ENCODE data around the gene COX7B2. TPM values are rescaled to one million over a fixed set of nuclear protein-coding genes. Genes with fewer than 3 reads are reported as not detected.
A peak's percentile ranks its signal among the peaks of the same experiment; 100 is the strongest.

Gene COX7B2
- total RNA-seq, 1 donor from 2014 or later, result not detected

DNA sequence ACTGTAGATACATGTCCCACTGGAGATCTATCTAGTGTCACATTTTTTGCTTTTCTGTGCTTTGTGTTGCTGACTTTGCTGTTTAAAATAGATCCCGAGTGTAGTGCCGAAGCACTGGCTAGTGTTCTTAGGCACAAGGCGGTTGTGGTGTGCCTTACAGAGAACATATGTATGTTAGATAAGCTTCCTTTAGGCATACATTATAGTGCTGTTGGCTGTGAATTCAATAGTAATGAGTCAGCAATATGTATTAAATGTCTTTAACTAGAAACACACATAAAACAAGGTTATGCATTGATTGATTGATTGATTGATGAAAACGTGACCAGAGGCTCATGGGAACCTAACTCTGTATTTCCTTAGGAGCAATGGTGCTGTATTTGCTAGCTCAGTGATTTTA, 56.2 kb downstream of the COX7B2 start:
- H3K4me3 Mint-ChIP-seq (ENCODE audit: low read depth), result no peak overlapping the region
- DNase-seq (ENCODE audit: low spot score, unreplicated experiment), result no peak
- no peaks in the 10 kb centered on the region for H3K36me3 Mint-ChIP-seq (ENCODE audit: insufficient read depth)
- no peaks in the 10 kb centered on the region for H3K27me3 Mint-ChIP-seq
- H3K4me1 Mint-ChIP-seq (ENCODE audit: low read depth), result peaks cover 9% of the 10 kb centered on the region
- H3K27ac Mint-ChIP-seq, result no peak overlapping the region
- TF ChIP-seq, protein P1, sequence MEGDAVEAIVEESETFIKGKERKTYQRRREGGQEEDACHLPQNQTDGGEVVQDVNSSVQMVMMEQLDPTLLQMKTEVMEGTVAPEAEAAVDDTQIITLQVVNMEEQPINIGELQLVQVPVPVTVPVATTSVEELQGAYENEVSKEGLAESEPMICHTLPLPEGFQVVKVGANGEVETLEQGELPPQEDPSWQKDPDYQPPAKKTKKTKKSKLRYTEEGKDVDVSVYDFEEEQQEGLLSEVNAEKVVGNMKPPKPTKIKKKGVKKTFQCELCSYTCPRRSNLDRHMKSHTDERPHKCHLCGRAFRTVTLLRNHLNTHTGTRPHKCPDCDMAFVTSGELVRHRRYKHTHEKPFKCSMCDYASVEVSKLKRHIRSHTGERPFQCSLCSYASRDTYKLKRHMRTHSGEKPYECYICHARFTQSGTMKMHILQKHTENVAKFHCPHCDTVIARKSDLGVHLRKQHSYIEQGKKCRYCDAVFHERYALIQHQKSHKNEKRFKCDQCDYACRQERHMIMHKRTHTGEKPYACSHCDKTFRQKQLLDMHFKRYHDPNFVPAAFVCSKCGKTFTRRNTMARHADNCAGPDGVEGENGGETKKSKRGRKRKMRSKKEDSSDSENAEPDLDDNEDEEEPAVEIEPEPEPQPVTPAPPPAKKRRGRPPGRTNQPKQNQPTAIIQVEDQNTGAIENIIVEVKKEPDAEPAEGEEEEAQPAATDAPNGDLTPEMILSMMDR (IDR thresholded peaks at IDR 0.05; ENCODE audit: unreplicated experiment), result no peak
- no peaks in the 10 kb centered on the region for H3K9me3 Mint-ChIP-seq (ENCODE audit: low read depth)

- Mint-ChIP-seq H3K27me3 (peaks cover 9% of the 10 kb centered on the region), H3K4me1 (ENCODE audit: low read depth) (peaks cover 9% of the 10 kb centered on the region), H3K4me3 (ENCODE audit: low read depth) (no peak overlapping the region), H3K27ac (no peak overlapping the region), H3K9me3 (ENCODE audit: low read depth) (no peaks in the 10 kb centered on the region), H3K36me3 (ENCODE audit: insufficient read depth) (no peaks in the 10 kb centered on the region)
- DNase-seq (ENCODE audit: low spot score, unreplicated experiment), result no peak
- TF ChIP-seq, protein P1 (IDR thresholded peaks at IDR 0.05; ENCODE audit: unreplicated experiment), result no peak
These were observed 59.0 kb downstream of the COX7B2 start for GRCh38 chr4:46850026-46850425.

DNA sequence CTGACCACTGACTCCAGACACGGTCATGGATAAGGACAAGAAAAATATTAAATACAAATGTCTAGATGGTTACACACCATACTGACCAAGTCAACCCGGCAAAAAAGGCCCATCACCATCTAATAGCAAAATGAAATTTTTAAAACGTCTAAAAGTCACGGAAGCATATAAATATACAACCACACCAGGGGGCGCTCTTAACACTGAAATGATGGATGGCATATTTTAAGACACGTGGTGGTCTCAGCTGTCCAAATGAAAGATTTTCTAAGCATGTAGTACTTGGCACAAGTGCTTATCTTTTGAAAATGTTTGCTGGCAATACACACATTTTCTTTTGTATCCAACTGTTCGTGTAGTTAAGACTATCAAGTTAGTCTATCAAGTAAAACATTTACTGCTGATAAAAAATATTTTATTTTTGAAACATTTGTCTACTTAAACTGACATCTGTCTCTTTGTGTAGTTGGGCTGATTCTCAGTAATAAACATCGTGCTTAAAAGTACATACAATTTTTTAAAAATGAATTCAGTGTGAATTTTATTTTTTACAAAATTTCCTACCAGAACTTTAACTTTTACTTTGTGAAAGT, 64.6 kb downstream of the COX7B2 start:
- Mint-ChIP-seq H3K9me3 (ENCODE audit: low read depth) (no peaks in the 10 kb centered on the region), H3K27me3 (peaks cover 9% of the 10 kb centered on the region), H3K36me3 (ENCODE audit: insufficient read depth) (no peaks in the 10 kb centered on the region), H3K4me3 (ENCODE audit: low read depth) (no peak overlapping the region), H3K4me1 (ENCODE audit: low read depth) (no peaks in the 10 kb centered on the region), H3K27ac (no peak overlapping the region)
- TF ChIP-seq, protein P1 (IDR thresholded peaks at IDR 0.05; ENCODE audit: unreplicated experiment), result peak; percentile 83
- DNase-seq (ENCODE audit: low spot score, unreplicated experiment), result peak; percentile 28

DNA sequence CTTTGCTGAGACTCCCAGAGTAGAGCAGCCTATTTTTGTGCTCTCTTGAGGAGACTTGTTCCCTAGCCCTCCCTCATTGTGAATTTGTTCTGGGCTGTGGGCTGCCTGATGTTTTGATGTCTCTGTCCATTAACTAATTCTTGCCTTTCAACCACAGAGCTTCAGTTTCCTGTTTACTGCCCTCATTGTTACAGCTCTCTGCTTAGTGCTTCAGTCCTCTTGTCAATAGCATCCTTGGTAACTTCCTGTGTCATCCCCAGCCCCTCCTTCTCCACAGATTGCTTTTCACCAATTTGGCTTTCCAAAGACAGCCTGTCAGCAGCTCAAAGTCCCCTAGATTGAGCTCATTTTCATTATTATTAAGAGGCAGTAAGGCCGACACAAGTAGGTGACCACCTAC, 69.9 kb downstream of the COX7B2 start:
- H3K9me3 Mint-ChIP-seq (ENCODE audit: low read depth), result no peaks in the 10 kb centered on the region
- TF ChIP-seq, protein P1 (IDR thresholded peaks at IDR 0.05; ENCODE audit: unreplicated experiment), result no peak
- H3K36me3 Mint-ChIP-seq (ENCODE audit: insufficient read depth), result no peaks in the 10 kb centered on the region
- DNase-seq (ENCODE audit: low spot score, unreplicated experiment), result no peak
- H3K4me1 Mint-ChIP-seq (ENCODE audit: low read depth), result peaks cover 2% of the 10 kb centered on the region
- no peak overlapping the region for H3K4me3 Mint-ChIP-seq (ENCODE audit: low read depth)
- H3K27ac Mint-ChIP-seq, result no peak overlapping the region
- H3K27me3 Mint-ChIP-seq, result no peaks in the 10 kb centered on the region

DNA sequence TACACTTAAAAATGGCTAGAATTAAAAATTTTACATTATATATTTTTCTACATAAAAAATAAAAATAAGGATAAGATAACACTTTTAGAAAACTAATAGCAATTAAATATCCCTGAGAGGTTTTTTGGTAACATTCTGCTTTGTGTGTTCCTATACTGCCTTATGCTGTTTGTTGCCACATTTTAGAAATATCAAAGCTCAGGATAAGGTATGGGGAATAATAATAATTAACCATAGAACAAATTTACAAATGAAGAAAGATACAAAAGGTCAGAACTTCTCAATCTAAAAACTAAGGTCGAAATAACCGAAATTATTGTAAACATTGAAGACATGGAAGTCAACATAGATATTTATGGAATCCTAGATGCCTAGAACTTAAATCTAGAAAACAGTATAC, 71.4 kb downstream of the COX7B2 start:
- Mint-ChIP-seq H3K4me3 (ENCODE audit: low read depth) (no peak overlapping the region), H3K27me3 (no peaks in the 10 kb centered on the region), H3K4me1 (ENCODE audit: low read depth) (peaks cover 2% of the 10 kb centered on the region), H3K36me3 (ENCODE audit: insufficient read depth) (no peaks in the 10 kb centered on the region), H3K9me3 (ENCODE audit: low read depth) (no peaks in the 10 kb centered on the region), H3K27ac (no peak overlapping the region)
- TF ChIP-seq, protein P1 (IDR thresholded peaks at IDR 0.05; ENCODE audit: unreplicated experiment), result no peak
- DNase-seq (ENCODE audit: low spot score, unreplicated experiment), result no peak

All from progenitor cell of endocrine pancreas (in vitro differentiated cells).